K562 (cell line): Measurements from ENCODE around the gene IRX5. TPM values are rescaled to one million over a fixed set of nuclear protein-coding genes. Genes with fewer than 3 reads are reported as not detected.

Experiments
- CHD1 ChIP-seq: fragments of 200-600 bp; sonication (generic); IDR thresholded peaks from one replicate; pipeline ENCODE4 v1.6.1; 2012; ENCODE audit warnings: mild to moderate bottlenecking, moderate library complexity, low read length, inconsistent platforms
- FOXA3 ChIP-seq, 2 experiments: fragments of 450-650 bp in 1 of 2; sonication (generic) in 1 of 2; formaldehyde crosslinking; IDR thresholded peaks in 1 of 2; conservative IDR thresholded peaks in 1 of 2; 2 replicates each; pipeline versions ENCODE4 v1.4.0 to v1.8.0; 2020 to 2022; ENCODE audit warnings: mild to moderate bottlenecking in 2 of 2, missing genetic modification reagents in 1 of 2
- GTF2B ChIP-seq: IDR thresholded peaks from 2 replicates; pipeline ENCODE4 v1.6.1; 2011; ENCODE audit not compliant: insufficient read length; ENCODE audit errors: extremely low read depth
- HINFP ChIP-seq: fragments of 450-650 bp; conservative IDR thresholded peaks from 2 replicates; pipeline ENCODE4 v1.6.1; 2016; ENCODE audit warnings: missing genetic modification characterization, low read depth, mild to moderate bottlenecking, control low read depth, missing compliant biosample characterization
- MAZ ChIP-seq, 2 experiments: fragments of 450-650 bp in 1 of 2; sonication (generic) in 1 of 2; formaldehyde crosslinking; IDR thresholded peaks in 1 of 2; conservative IDR thresholded peaks in 1 of 2; 2 replicates each; pipeline versions ENCODE4 v1.4.0 to v1.5.0; 2020; ENCODE audit warnings: mild to moderate bottlenecking in 1 of 2, missing genetic modification reagents in 1 of 2
- PURB ChIP-seq: sonication (generic); formaldehyde crosslinking; IDR thresholded peaks from 2 replicates; pipeline ENCODE4 v1.9.0; 2021; ENCODE audit warnings: low read depth, mild to moderate bottlenecking, missing genetic modification reagents
- SIX5 ChIP-seq, 2 experiments: IDR thresholded peaks; 2 replicates each; pipeline ENCODE4 v1.6.1; 2011; ENCODE audit warnings: low read length in 2 of 2, borderline replicate concordance in 1 of 2, low read depth in 1 of 2, mild to moderate bottlenecking in 1 of 2, moderate library complexity in 1 of 2; ENCODE audit not compliant: insufficient read depth in 1 of 2
- TCF3 ChIP-seq: sonication (generic); formaldehyde crosslinking; IDR thresholded peaks from 2 replicates; pipeline ENCODE4 v1.4.0; 2020; ENCODE audit warnings: mild to moderate bottlenecking, missing genetic modification reagents
- USF1 ChIP-seq: sonication (generic); formaldehyde crosslinking; IDR thresholded peaks from 2 replicates; pipeline ENCODE4 v1.9.0; 2022; ENCODE audit warnings: mild to moderate bottlenecking, missing genetic modification reagents
- ZKSCAN1 ChIP-seq: fragments of 150-350 bp; IDR thresholded peaks from 2 replicates; pipeline ENCODE4 v1.6.1; 2016; ENCODE audit warnings: low read depth, low read length
- polyA plus RNA-seq, 8 experiments: library from polyadenylated mRNA; depleted of rRNA in 4 of 8; stranded (reverse) in 5 of 8; unstranded in 3 of 8; fragments of >200 nt; fragmentation: Nextera tagmentation in 2 of 8; fragmentation: Illumina TruSeq in 1 of 8; extraction: Ambion mirVana in 2 of 8; extraction: Trizol in 1 of 8; gene quantifications; 2 replicates each; pipeline versions ENCODE4 v1.2.1 to v1.2.3, GENCODE V29; 2011 to 2014; ENCODE audit warnings: inconsistent platforms in 1 of 8, missing spikeins in 1 of 8
- total RNA-seq, 7 experiments: library from RNA; depleted of rRNA in 6 of 7; stranded (reverse); fragments of >200 nt in 6 of 7; fragmentation: Illumina TruSeq in 2 of 7; extraction: Trizol in 2 of 7; gene quantifications; 2 replicates each; pipeline versions ENCODE4 v1.2.1 to v1.2.3, GENCODE V29; 2011 to 2021; ENCODE audit warnings: low replicate concordance in 1 of 7

Gene IRX5
- total and polyA plus RNA-seq, 9 of the 15 experiments (the other 6 are each of a cell fraction or from before 2014, with no cell fraction given): 0.20 to 4.2 (median 0.94) TPM

- TF ChIP-seq CHD1 (peak; percentile 36), HINFP (tag) (0 out of 2 replicates have a peak, but pooled peaks have one; percentile 20), SIX5 (IDR thresholded peaks at IDR 0.05; ENCODE audit: borderline replicate concordance in 1 of 2, insufficient read depth in 1 of 2, low read depth in 1 of 2, low read length in 2 of 2) (no peak), TCF3 (0 out of 2 replicates have a peak, but pooled peaks have one; percentile 43), ZKSCAN1 (no peak), PURB (CRISPR knock-in tag) (no peak), MAZ (CRISPR knock-in tag; conservative IDR thresholded peaks at IDR 0.05 in 1 of 2, IDR thresholded peaks at IDR 0.05 in 1 of 2) (no peak), GTF2B (no peak), USF1 (no peak), FOXA3 (CRISPR knock-in tag; conservative IDR thresholded peaks at IDR 0.05 in 1 of 2, IDR thresholded peaks at IDR 0.05 in 1 of 2) (peak in 1 of 2 experiments; percentile 71; a peak in 2 of 4 replicates)
These were observed 3.3 kb upstream of the IRX5 start (continued) for GRCh38 chr16:54927125-54928015.
